ENCODE measurements around the gene RHOBTB3. TPM values are rescaled to one million over a fixed set of nuclear protein-coding genes. Genes with fewer than 3 reads are reported as not detected.

The RHOBTB3 gene
- total and polyA plus RNA-seq, 2 donors (not counting 3 experiments of a cell fraction or from before 2014, with no cell fraction given), result 44.1 to 52.1 TPM

GRCh38 chr5:95690333-95690732, 40.8 kb upstream of the RHOBTB3 start:
- Histone ChIP-seq H3K4me3 (replicated peaks in 1 of 3; ENCODE audit: insufficient read depth in 1 of 3, low read depth in 1 of 3, low read length in 3 of 3) (no peak overlapping the region), H3K9me1 (replicated peaks; ENCODE audit: control insufficient read depth, extremely low read depth, insufficient read depth, low read length) (no peaks in the 10 kb centered on the region), H3K9me3 (replicated peaks; ENCODE audit: control insufficient read depth, insufficient read depth, low read length) (no peaks in the 10 kb centered on the region), H3K79me2 (ENCODE audit: control insufficient read depth, insufficient read depth, low read length) (no peaks in the 10 kb centered on the region), H2AFZ (ENCODE audit: low read depth, low read length) (no peak overlapping the region), H3K9ac (replicated peaks; ENCODE audit: extremely low read depth, insufficient read depth, low read length) (no peak overlapping the region), H3K36me3 (ENCODE audit: control insufficient read depth in 2 of 2, extremely low read depth in 1 of 2, insufficient read depth in 2 of 2, low read length in 2 of 2) (no peaks in the 10 kb centered on the region), H3K27ac (ENCODE audit: insufficient read depth, low read depth, low read length) (no peak overlapping the region), H3K4me2 (ENCODE audit: insufficient read depth, low read length) (no peak overlapping the region), H4K20me1 (replicated peaks; ENCODE audit: control insufficient read depth, extremely low read depth, insufficient read depth, low read length) (no peaks in the 10 kb centered on the region), H3K27me3 (ENCODE audit: control insufficient read depth in 2 of 2, insufficient read depth in 2 of 2, low read length in 2 of 2) (no peaks in the 10 kb centered on the region), H3K4me1 (ENCODE audit: control insufficient read depth, extremely low read depth, insufficient read depth, low read length) (peaks cover 4% of the 10 kb centered on the region)
- FAIRE-seq (no peak), DNase-seq (ENCODE audit: low read depth, low spot score) (no peak)
- intact Hi-C loops (cut with micrococcal nuclease), result no loop called here
- no peak for TF ChIP-seq MAX (IDR thresholded peaks at IDR 0.05; ENCODE audit: insufficient read depth, insufficient read length)
- TF ChIP-seq POLR2A (IDR thresholded peaks at IDR 0.05; ENCODE audit: low read depth, low read length), result no peak
- no peak for TF ChIP-seq JUN (IDR thresholded peaks at IDR 0.05; ENCODE audit: borderline replicate concordance, insufficient read depth, insufficient read length, low read depth)
- no peak for TF ChIP-seq MYC (IDR thresholded peaks at IDR 0.05; ENCODE audit: low read depth, low read length)
- no peak for TF ChIP-seq FOS (IDR thresholded peaks at IDR 0.05; ENCODE audit: borderline replicate concordance, insufficient read depth, low read length)
- TF ChIP-seq POLR2AphosphoS5 (IDR thresholded peaks at IDR 0.05; ENCODE audit: insufficient read depth, low read depth, low read length), result no peak
- no peak for TF ChIP-seq CTCF (IDR thresholded peaks at IDR 0.05; ENCODE audit: extremely low read depth in 1 of 2, insufficient read depth in 1 of 2, low read depth in 1 of 2, low read length in 2 of 2)
- no peak for TF ChIP-seq GATA2 (IDR thresholded peaks at IDR 0.05; ENCODE audit: insufficient read depth, insufficient read length, low read depth, low read length)
- TF ChIP-seq EZH2 (IDR thresholded peaks at IDR 0.05; ENCODE audit: borderline replicate concordance, low read depth, low read length, severe bottlenecking), result no peak
- dilution Hi-C loops (cut with MboI; ENCODE audit: extremely low pct_ligation_motif_present, low sequenced_read_pairs), result no loop called here
- no TSS peak for BruUV-seq (replicated peaks)
- POLR2A ChIA-PET, result no interaction called here
- CTCF ChIA-PET, result no interaction called here

Data from endothelial cell of umbilical vein (primary cell).